ENCODE results near the gene ZFP3. TPM values are rescaled to one million over a fixed set of nuclear protein-coding genes. Genes with fewer than 3 reads are reported as not detected.
"Not testable (repeated sequence)": the region's sequence is repeated elsewhere in the genome, so short reads cannot be mapped to it uniquely, and the experiment has no call there.

ZFP3 gene
- total RNA-seq, 1 experiment from 2014 or later = not detected

- DNase-seq (ENCODE audit: low read depth) = not testable (repeated sequence)
These were observed 46.0 kb downstream of the ZFP3 start for GRCh38 chr17:5124125-5124760.

GRCh38 chr17:5124896-5125295, 46.6 kb downstream of the ZFP3 start:
- DNase-seq (ENCODE audit: low read depth) = not testable (repeated sequence)

GRCh38 chr17:5126719-5127488, 48.6 kb downstream of the ZFP3 start:
- DNase-seq (ENCODE audit: low read depth) = no peak

GRCh38 chr17:5127910-5128309, 49.6 kb downstream of the ZFP3 start:
- no peak for DNase-seq (ENCODE audit: low read depth)

- DNase-seq (ENCODE audit: low read depth) = not testable (repeated sequence)
These were observed 50.1 kb downstream of the ZFP3 start for GRCh38 chr17:5128387-5128786.

- no peak for DNase-seq (ENCODE audit: low read depth)
These were observed 50.8 kb downstream of the ZFP3 start for GRCh38 chr17:5128905-5129535.

- not testable (repeated sequence) for DNase-seq (ENCODE audit: low read depth)
These were observed 51.5 kb downstream of the ZFP3 start for GRCh38 chr17:5129770-5130169.

- DNase-seq (ENCODE audit: low read depth) = not testable (repeated sequence)
These were observed 52.0 kb downstream of the ZFP3 start for GRCh38 chr17:5130261-5130660.

GRCh38 chr17:5130687-5131086, 52.4 kb downstream of the ZFP3 start:
- DNase-seq (ENCODE audit: low read depth) = not testable (repeated sequence)

GRCh38 chr17:5131146-5131715, 53.0 kb downstream of the ZFP3 start:
- no peak for DNase-seq (ENCODE audit: low read depth)

- DNase-seq (ENCODE audit: low read depth) = not testable (repeated sequence)
These were observed 53.7 kb downstream of the ZFP3 start for GRCh38 chr17:5131799-5132502.

GRCh38 chr17:5132503-5133225, 54.4 kb downstream of the ZFP3 start:
- DNase-seq (ENCODE audit: low read depth) = not testable (repeated sequence)

- no peak for DNase-seq (ENCODE audit: low read depth)
These were observed 55.0 kb downstream of the ZFP3 start for GRCh38 chr17:5133311-5133710.

- not testable (repeated sequence) for DNase-seq (ENCODE audit: low read depth)
These were observed 55.7 kb downstream of the ZFP3 start for GRCh38 chr17:5133961-5134360.

GRCh38 chr17:5134571-5134970, 56.3 kb downstream of the ZFP3 start:
- DNase-seq (ENCODE audit: low read depth) = not testable (repeated sequence)

GRCh38 chr17:5135131-5135712, 57.0 kb downstream of the ZFP3 start:
- not testable (repeated sequence) for DNase-seq (ENCODE audit: low read depth)

- DNase-seq (ENCODE audit: low read depth) = no peak
These were observed 57.7 kb downstream of the ZFP3 start for GRCh38 chr17:5135726-5136579.

- DNase-seq (ENCODE audit: low read depth) = not testable (repeated sequence)
These were observed 58.5 kb downstream of the ZFP3 start for GRCh38 chr17:5136580-5137412.
